HEK293 (cell line): ENCODE data around the gene KCNE1.

Source experiments
- CTCF ChIA-PET: fragments of 350-600 bp; formaldehyde crosslinking; extraction: SDS; loops from one replicate; lab custom pipeline; 2021; ENCODE audit warnings: antibody characterized with exemption; lab: Yijun Ruan, JAX
- POLR2A ChIA-PET: fragments of 300-600 bp; formaldehyde crosslinking; extraction: SDS; loops from one replicate; lab custom pipeline; 2020; ENCODE audit warnings: antibody characterized with exemption, inconsistent platforms; lab: Yijun Ruan, JAX
- H3K27ac ChIP-seq: fragments of 200-500 bp; sonication (Bioruptor generic); 2 replicates; pipeline ENCODE4 v1.5.1; 2014; ENCODE audit warnings: low read depth, low read length, control low read depth, inconsistent platforms; ENCODE audit errors: extremely low read depth
- H3K36me3 ChIP-seq, 2 experiments: fragments of 200-500 bp in 1 of 2; sonication (Bioruptor generic) in 1 of 2; 1 replicate in 1 of 2; 2 replicates in 1 of 2; pipeline ENCODE4 v1.5.1; 2014 to 2017; ENCODE audit warnings: inconsistent platforms in 2 of 2, low read length in 2 of 2; ENCODE audit not compliant: control insufficient read depth in 2 of 2, insufficient read depth in 1 of 2
- H3K4me1 ChIP-seq: fragments of 200-500 bp; sonication (Bioruptor generic); 2 replicates; pipeline ENCODE4 v1.5.1; 2014; ENCODE audit warnings: mild to moderate bottlenecking, low read length, inconsistent platforms; ENCODE audit not compliant: control insufficient read depth, insufficient read depth
- H3K4me3 ChIP-seq: 2 replicates; pipeline ENCODE4 v1.5.1; 2011; ENCODE audit warnings: low read depth, mild to moderate bottlenecking, control low read depth, low read length, moderate library complexity
- H3K9me3 ChIP-seq: fragments of 200-500 bp; sonication (Bioruptor generic); 2 replicates; pipeline ENCODE4 v1.5.1; 2014; ENCODE audit warnings: low read depth, low read length, inconsistent platforms; ENCODE audit not compliant: control insufficient read depth, insufficient read depth
- KLF7 ChIP-seq: fragments of 450-650 bp; formaldehyde crosslinking; IDR thresholded peaks from 2 replicates; pipeline ENCODE4 v1.5.1; 2016; ENCODE audit warnings: missing biosample characterization, missing genetic modification characterization, borderline replicate concordance
- PRDM1 ChIP-seq: fragments of 450-650 bp; formaldehyde crosslinking; IDR thresholded peaks from 2 replicates; pipeline ENCODE4; 2016; ENCODE audit warnings: missing biosample characterization, missing genetic modification characterization
- SETDB1 ChIP-seq: IDR thresholded peaks from one replicate; pipeline ENCODE4 v1.6.1; 2017; ENCODE audit warnings: mild to moderate bottlenecking, low read length, moderate library complexity, mixed read lengths; ENCODE audit not compliant: insufficient read length
- ZNF114 ChIP-seq: fragments of 450-650 bp; formaldehyde crosslinking; IDR thresholded peaks from 2 replicates; pipeline ENCODE4 v1.5.0; 2017; ENCODE audit warnings: missing biosample characterization, missing genetic modification characterization
- ZNF121 ChIP-seq: fragments of 450-650 bp; formaldehyde crosslinking; IDR thresholded peaks from 2 replicates; pipeline ENCODE4 v1.5.1; 2016; ENCODE audit warnings: missing biosample characterization, missing genetic modification characterization
- ZNF132 ChIP-seq: fragments of 450-650 bp; formaldehyde crosslinking; IDR thresholded peaks from 2 replicates; pipeline ENCODE4 v1.5.1; 2017; ENCODE audit warnings: missing biosample characterization, missing genetic modification characterization, borderline replicate concordance
- ZNF138 ChIP-seq: fragments of 450-650 bp; formaldehyde crosslinking; IDR thresholded peaks from 2 replicates; pipeline ENCODE4 v1.5.1; 2016; ENCODE audit warnings: missing biosample characterization, missing genetic modification characterization, borderline replicate concordance
- ZNF148 ChIP-seq: fragments of 450-650 bp; formaldehyde crosslinking; IDR thresholded peaks from 2 replicates; pipeline ENCODE4 v1.5.0; 2017; ENCODE audit warnings: missing biosample characterization, missing genetic modification characterization, borderline replicate concordance
- ZNF239 ChIP-seq: fragments of 450-650 bp; formaldehyde crosslinking; IDR thresholded peaks from 2 replicates; pipeline ENCODE4 v1.5.1; 2016; ENCODE audit warnings: missing biosample characterization, missing genetic modification characterization
- ZNF274 ChIP-seq, 2 experiments: fragments of 200-500 bp in 1 of 2; fragments of 450-650 bp in 1 of 2; sonication (Bioruptor generic) in 1 of 2; formaldehyde crosslinking in 1 of 2; IDR thresholded peaks; 2 replicates each; pipeline versions ENCODE4 v1.5.1 to v1.6.1; 2014 to 2016; ENCODE audit warnings: borderline replicate concordance in 1 of 2, inconsistent platforms in 1 of 2, low read length in 1 of 2, missing biosample characterization in 1 of 2, missing genetic modification characterization in 1 of 2
- ZNF341 ChIP-seq: fragments of 450-650 bp; formaldehyde crosslinking; IDR thresholded peaks from 2 replicates; pipeline ENCODE4; 2016; ENCODE audit warnings: low read depth, missing biosample characterization, missing genetic modification characterization
- ZNF394 ChIP-seq: fragments of 450-650 bp; formaldehyde crosslinking; IDR thresholded peaks from 2 replicates; pipeline ENCODE4 v1.5.1; 2016; ENCODE audit warnings: missing biosample characterization, missing genetic modification characterization, mild to moderate bottlenecking, moderate library complexity, borderline replicate concordance
- ZNF624 ChIP-seq: fragments of 450-650 bp; formaldehyde crosslinking; IDR thresholded peaks from 2 replicates; pipeline ENCODE4 v1.5.1; 2017; ENCODE audit warnings: missing biosample characterization, missing genetic modification characterization
- ZNF629 ChIP-seq: fragments of 450-650 bp; formaldehyde crosslinking; IDR thresholded peaks from 2 replicates; pipeline ENCODE4 v1.5.1; 2017; ENCODE audit warnings: missing biosample characterization, missing genetic modification characterization
- ZNF777 ChIP-seq: fragments of 450-650 bp; formaldehyde crosslinking; IDR thresholded peaks from 2 replicates; pipeline ENCODE4 v1.5.1; 2017; ENCODE audit warnings: missing biosample characterization, missing genetic modification characterization, borderline replicate concordance
- ZNF791 ChIP-seq: fragments of 450-650 bp; formaldehyde crosslinking; IDR thresholded peaks from 2 replicates; pipeline ENCODE4 v1.5.1; 2016; ENCODE audit warnings: missing biosample characterization, missing genetic modification characterization
- TF ChIP-seq, protein P1 (sequence below): fragments of 450-650 bp; formaldehyde crosslinking; IDR thresholded peaks from 2 replicates; pipeline ENCODE4 v1.5.1; 2016; ENCODE audit warnings: missing biosample characterization, missing genetic modification characterization, low read depth
- TF ChIP-seq, protein P2 (sequence below): fragments of 450-650 bp; formaldehyde crosslinking; IDR thresholded peaks from 2 replicates; pipeline ENCODE4 v1.5.1; 2016; ENCODE audit warnings: missing biosample characterization, missing genetic modification characterization
- TF ChIP-seq, protein P3 (sequence below): fragments of 450-650 bp; formaldehyde crosslinking; IDR thresholded peaks from 2 replicates; pipeline ENCODE4 v1.5.1; 2016; ENCODE audit warnings: missing biosample characterization, missing genetic modification characterization, borderline replicate concordance
- TF ChIP-seq, protein P4 (sequence below): fragments of 450-650 bp; formaldehyde crosslinking; conservative IDR thresholded peaks from 2 replicates; pipeline ENCODE4 v1.5.1; 2016; ENCODE audit warnings: low read depth, missing biosample characterization, missing genetic modification characterization

The KCNE1 gene

GRCh38 chr21:34498623-34499022 lies 13.4 kb downstream of the KCNE1 start:
- POLR2A ChIA-PET = no interaction called here
- Histone ChIP-seq H3K36me3 (no peaks in the 10 kb centered on the region), H3K27ac (no peak overlapping the region), H3K4me1 (no peaks in the 10 kb centered on the region), H3K4me3 (no peak overlapping the region), H3K9me3 (no peaks in the 10 kb centered on the region)
- TF ChIP-seq ZNF791 (tag by site-specific recombination) (no peak), ZNF239 (no peak), ZNF341 (tag by site-specific recombination) (no peak), SETDB1 (no peak), PRDM1 (tag by site-specific recombination) (no peak), ZNF394 (tag by site-specific recombination) (no peak), ZNF624 (tag by site-specific recombination) (no peak), ZNF138 (tag by site-specific recombination) (no peak), ZNF114 (tag by site-specific recombination) (no peak), KLF7 (tag by site-specific recombination) (no peak), ZNF274 (IDR thresholded peaks at IDR 0.05; ENCODE audit: low read length) (no peak), ZNF274 (tag by site-specific recombination; IDR thresholded peaks at IDR 0.05; ENCODE audit: borderline replicate concordance) (no peak), ZNF148 (tag by site-specific recombination) (no peak), ZNF132 (tag by site-specific recombination) (no peak), ZNF777 (tag by site-specific recombination) (no peak), ZNF121 (tag by site-specific recombination) (no peak), ZNF629 (tag by site-specific recombination) (no peak)
- TF ChIP-seq, protein P1, sequence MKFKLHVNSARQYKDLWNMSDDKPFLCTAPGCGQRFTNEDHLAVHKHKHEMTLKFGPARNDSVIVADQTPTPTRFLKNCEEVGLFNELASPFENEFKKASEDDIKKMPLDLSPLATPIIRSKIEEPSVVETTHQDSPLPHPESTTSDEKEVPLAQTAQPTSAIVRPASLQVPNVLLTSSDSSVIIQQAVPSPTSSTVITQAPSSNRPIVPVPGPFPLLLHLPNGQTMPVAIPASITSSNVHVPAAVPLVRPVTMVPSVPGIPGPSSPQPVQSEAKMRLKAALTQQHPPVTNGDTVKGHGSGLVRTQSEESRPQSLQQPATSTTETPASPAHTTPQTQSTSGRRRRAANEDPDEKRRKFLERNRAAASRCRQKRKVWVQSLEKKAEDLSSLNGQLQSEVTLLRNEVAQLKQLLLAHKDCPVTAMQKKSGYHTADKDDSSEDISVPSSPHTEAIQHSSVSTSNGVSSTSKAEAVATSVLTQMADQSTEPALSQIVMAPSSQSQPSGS (tag by site-specific recombination) = no peak
- TF ChIP-seq, protein P2, sequence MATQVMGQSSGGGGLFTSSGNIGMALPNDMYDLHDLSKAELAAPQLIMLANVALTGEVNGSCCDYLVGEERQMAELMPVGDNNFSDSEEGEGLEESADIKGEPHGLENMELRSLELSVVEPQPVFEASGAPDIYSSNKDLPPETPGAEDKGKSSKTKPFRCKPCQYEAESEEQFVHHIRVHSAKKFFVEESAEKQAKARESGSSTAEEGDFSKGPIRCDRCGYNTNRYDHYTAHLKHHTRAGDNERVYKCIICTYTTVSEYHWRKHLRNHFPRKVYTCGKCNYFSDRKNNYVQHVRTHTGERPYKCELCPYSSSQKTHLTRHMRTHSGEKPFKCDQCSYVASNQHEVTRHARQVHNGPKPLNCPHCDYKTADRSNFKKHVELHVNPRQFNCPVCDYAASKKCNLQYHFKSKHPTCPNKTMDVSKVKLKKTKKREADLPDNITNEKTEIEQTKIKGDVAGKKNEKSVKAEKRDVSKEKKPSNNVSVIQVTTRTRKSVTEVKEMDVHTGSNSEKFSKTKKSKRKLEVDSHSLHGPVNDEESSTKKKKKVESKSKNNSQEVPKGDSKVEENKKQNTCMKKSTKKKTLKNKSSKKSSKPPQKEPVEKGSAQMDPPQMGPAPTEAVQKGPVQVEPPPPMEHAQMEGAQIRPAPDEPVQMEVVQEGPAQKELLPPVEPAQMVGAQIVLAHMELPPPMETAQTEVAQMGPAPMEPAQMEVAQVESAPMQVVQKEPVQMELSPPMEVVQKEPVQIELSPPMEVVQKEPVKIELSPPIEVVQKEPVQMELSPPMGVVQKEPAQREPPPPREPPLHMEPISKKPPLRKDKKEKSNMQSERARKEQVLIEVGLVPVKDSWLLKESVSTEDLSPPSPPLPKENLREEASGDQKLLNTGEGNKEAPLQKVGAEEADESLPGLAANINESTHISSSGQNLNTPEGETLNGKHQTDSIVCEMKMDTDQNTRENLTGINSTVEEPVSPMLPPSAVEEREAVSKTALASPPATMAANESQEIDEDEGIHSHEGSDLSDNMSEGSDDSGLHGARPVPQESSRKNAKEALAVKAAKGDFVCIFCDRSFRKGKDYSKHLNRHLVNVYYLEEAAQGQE = no peak
- TF ChIP-seq, protein P3, sequence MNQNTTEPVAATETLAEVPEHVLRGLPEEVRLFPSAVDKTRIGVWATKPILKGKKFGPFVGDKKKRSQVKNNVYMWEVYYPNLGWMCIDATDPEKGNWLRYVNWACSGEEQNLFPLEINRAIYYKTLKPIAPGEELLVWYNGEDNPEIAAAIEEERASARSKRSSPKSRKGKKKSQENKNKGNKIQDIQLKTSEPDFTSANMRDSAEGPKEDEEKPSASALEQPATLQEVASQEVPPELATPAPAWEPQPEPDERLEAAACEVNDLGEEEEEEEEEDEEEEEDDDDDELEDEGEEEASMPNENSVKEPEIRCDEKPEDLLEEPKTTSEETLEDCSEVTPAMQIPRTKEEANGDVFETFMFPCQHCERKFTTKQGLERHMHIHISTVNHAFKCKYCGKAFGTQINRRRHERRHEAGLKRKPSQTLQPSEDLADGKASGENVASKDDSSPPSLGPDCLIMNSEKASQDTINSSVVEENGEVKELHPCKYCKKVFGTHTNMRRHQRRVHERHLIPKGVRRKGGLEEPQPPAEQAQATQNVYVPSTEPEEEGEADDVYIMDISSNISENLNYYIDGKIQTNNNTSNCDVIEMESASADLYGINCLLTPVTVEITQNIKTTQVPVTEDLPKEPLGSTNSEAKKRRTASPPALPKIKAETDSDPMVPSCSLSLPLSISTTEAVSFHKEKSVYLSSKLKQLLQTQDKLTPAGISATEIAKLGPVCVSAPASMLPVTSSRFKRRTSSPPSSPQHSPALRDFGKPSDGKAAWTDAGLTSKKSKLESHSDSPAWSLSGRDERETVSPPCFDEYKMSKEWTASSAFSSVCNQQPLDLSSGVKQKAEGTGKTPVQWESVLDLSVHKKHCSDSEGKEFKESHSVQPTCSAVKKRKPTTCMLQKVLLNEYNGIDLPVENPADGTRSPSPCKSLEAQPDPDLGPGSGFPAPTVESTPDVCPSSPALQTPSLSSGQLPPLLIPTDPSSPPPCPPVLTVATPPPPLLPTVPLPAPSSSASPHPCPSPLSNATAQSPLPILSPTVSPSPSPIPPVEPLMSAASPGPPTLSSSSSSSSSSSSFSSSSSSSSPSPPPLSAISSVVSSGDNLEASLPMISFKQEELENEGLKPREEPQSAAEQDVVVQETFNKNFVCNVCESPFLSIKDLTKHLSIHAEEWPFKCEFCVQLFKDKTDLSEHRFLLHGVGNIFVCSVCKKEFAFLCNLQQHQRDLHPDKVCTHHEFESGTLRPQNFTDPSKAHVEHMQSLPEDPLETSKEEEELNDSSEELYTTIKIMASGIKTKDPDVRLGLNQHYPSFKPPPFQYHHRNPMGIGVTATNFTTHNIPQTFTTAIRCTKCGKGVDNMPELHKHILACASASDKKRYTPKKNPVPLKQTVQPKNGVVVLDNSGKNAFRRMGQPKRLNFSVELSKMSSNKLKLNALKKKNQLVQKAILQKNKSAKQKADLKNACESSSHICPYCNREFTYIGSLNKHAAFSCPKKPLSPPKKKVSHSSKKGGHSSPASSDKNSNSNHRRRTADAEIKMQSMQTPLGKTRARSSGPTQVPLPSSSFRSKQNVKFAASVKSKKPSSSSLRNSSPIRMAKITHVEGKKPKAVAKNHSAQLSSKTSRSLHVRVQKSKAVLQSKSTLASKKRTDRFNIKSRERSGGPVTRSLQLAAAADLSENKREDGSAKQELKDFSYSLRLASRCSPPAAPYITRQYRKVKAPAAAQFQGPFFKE (tag by site-specific recombination) = no peak
- TF ChIP-seq, protein P4, sequence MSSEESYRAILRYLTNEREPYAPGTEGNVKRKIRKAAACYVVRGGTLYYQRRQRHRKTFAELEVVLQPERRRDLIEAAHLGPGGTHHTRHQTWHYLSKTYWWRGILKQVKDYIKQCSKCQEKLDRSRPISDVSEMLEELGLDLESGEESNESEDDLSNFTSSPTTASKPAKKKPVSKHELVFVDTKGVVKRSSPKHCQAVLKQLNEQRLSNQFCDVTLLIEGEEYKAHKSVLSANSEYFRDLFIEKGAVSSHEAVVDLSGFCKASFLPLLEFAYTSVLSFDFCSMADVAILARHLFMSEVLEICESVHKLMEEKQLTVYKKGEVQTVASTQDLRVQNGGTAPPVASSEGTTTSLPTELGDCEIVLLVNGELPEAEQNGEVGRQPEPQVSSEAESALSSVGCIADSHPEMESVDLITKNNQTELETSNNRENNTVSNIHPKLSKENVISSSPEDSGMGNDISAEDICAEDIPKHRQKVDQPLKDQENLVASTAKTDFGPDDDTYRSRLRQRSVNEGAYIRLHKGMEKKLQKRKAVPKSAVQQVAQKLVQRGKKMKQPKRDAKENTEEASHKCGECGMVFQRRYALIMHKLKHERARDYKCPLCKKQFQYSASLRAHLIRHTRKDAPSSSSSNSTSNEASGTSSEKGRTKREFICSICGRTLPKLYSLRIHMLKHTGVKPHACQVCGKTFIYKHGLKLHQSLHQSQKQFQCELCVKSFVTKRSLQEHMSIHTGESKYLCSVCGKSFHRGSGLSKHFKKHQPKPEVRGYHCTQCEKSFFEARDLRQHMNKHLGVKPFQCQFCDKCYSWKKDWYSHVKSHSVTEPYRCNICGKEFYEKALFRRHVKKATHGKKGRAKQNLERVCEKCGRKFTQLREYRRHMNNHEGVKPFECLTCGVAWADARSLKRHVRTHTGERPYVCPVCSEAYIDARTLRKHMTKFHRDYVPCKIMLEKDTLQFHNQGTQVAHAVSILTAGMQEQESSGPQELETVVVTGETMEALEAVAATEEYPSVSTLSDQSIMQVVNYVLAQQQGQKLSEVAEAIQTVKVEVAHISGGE = no peak
- CTCF ChIA-PET = interaction anchor here (0.6 to 4.3 kb wide), 5 partner anchors 12 to 133 kb away, joined by 3 to 26 read pairs (median 4); no protein-coding TSS in a partner anchor
